Liver (tissue), 9 donors: ENCODE data around the gene ERAL1. TPM values are rescaled to one million over a fixed set of nuclear protein-coding genes. Genes with fewer than 3 reads are reported as not detected.

ENCODE experiments used
- DNase-seq: peaks from one replicate; pipeline ENCODE4 v3.0.0-alpha.2; 2017; ENCODE audit warnings: low spot score
- H3K27ac ChIP-seq, 2 donors: one replicate each; pipeline ENCODE4 v1.7.0; 2013; ENCODE audit warnings: inconsistent platforms in 2 of 2, low read length in 2 of 2, control low read depth in 1 of 2, low read depth in 1 of 2, mild to moderate bottlenecking in 1 of 2
- H3K27me3 ChIP-seq, 4 donors: one replicate each; pipeline versions ENCODE4 v1.6.1 to v1.7.0; 2013; ENCODE audit warnings: low read length in 3 of 4, inconsistent platforms in 1 of 4, mild to moderate bottlenecking in 1 of 4, moderate library complexity in 1 of 4; ENCODE audit not compliant: control insufficient read depth in 4 of 4, insufficient read depth in 4 of 4
- H3K36me3 ChIP-seq, 4 donors: one replicate each; pipeline versions ENCODE4 v1.6.1 to v1.7.0; 2013; ENCODE audit warnings: low read length in 3 of 4, mild to moderate bottlenecking in 3 of 4, low read depth in 1 of 4, moderate library complexity in 1 of 4; ENCODE audit not compliant: control insufficient read depth in 4 of 4, insufficient read depth in 3 of 4
- H3K4me1 ChIP-seq, 4 donors: one replicate each; pipeline versions ENCODE4 v1.6.1 to v1.7.0; 2013; ENCODE audit warnings: low read length in 3 of 4, mild to moderate bottlenecking in 3 of 4, moderate library complexity in 1 of 4; ENCODE audit not compliant: control insufficient read depth in 4 of 4, insufficient read depth in 4 of 4
- H3K4me3 ChIP-seq, 3 donors: one replicate each; pipeline versions ENCODE4 v1.6.1 to v1.7.0; 2013; ENCODE audit warnings: low read length in 3 of 3, control low read depth in 1 of 3, low read depth in 1 of 3, mild to moderate bottlenecking in 1 of 3
- H3K9ac ChIP-seq, 2 donors: one replicate each; pipeline ENCODE4 v1.7.0; 2013; ENCODE audit warnings: low read length in 2 of 2, mild to moderate bottlenecking in 2 of 2, moderate library complexity in 2 of 2, control low read depth in 1 of 2, low read depth in 1 of 2
- H3K9me3 ChIP-seq, 4 donors: one replicate each; pipeline versions ENCODE4 v1.6.1 to v1.7.0; 2013; ENCODE audit warnings: low read length in 3 of 4; ENCODE audit not compliant: control insufficient read depth in 4 of 4
- ATF3 ChIP-seq: IDR thresholded peaks from 2 replicates; pipeline ENCODE4 v1.6.1; 2016; ENCODE audit warnings: antibody characterized with exemption
- HNF4A ChIP-seq, 2 donors: conservative IDR thresholded peaks; 2 replicates each; pipeline ENCODE4 v1.6.1; 2016; ENCODE audit warnings: antibody characterized with exemption in 2 of 2, mild to moderate bottlenecking in 2 of 2
- HNF4G ChIP-seq: IDR thresholded peaks from 2 replicates; pipeline ENCODE4 v1.6.1; 2016; ENCODE audit warnings: antibody characterized with exemption
- JUND ChIP-seq, 2 donors: IDR thresholded peaks; 2 replicates each; pipeline ENCODE4 v1.6.1; 2016; ENCODE audit warnings: antibody characterized with exemption in 2 of 2
- MAX ChIP-seq: IDR thresholded peaks from 2 replicates; pipeline ENCODE4 v1.6.1; 2016; ENCODE audit warnings: antibody characterized with exemption
- NR2F2 ChIP-seq: IDR thresholded peaks from 2 replicates; pipeline ENCODE4 v1.6.1; 2016; ENCODE audit warnings: antibody characterized with exemption
- RAD21 ChIP-seq, 2 donors: IDR thresholded peaks; 2 replicates each; pipeline ENCODE4 v1.6.1; 2016; ENCODE audit warnings: antibody characterized with exemption in 2 of 2, mild to moderate bottlenecking in 2 of 2
- REST ChIP-seq: IDR thresholded peaks from 2 replicates; pipeline ENCODE4 v1.6.1; 2016; ENCODE audit warnings: antibody characterized with exemption, mild to moderate bottlenecking
- RXRA ChIP-seq, 2 donors: IDR thresholded peaks; 2 replicates each; pipeline ENCODE4 v1.6.1; 2017 to 2018; ENCODE audit warnings: antibody characterized with exemption in 2 of 2, mild to moderate bottlenecking in 1 of 2
- TAF1 ChIP-seq: conservative IDR thresholded peaks from 2 replicates; pipeline ENCODE4 v1.6.1; 2016; ENCODE audit warnings: antibody characterized with exemption, mild to moderate bottlenecking
- YY1 ChIP-seq: IDR thresholded peaks from 2 replicates; pipeline ENCODE4 v1.6.1; 2016; ENCODE audit warnings: antibody characterized with exemption, mild to moderate bottlenecking
- ZBTB33 ChIP-seq: IDR thresholded peaks from 2 replicates; pipeline ENCODE4 v1.6.1; 2016; ENCODE audit warnings: antibody characterized with exemption
- WGBS: extraction: QIAGEN DNeasy Blood & Tissue Kit; methylation state at CpG from one replicate; pipeline ENCODE4 v1.1.7; 2013; 5-methylcytosine and 5-hydroxymethylcytosine counted together
- polyA plus RNA-seq, 2 donors: library from polyadenylated mRNA; stranded (reverse) in 1 of 2; unstranded in 1 of 2; fragments of 200-250 nt in 1 of 2; fragments of >200 nt in 1 of 2; fragmentation: Nextera tagmentation in 1 of 2; extraction: Ambion mirVana in 1 of 2; gene quantifications; one replicate each; pipeline versions ENCODE4 v1.2.1 to v1.2.3, GENCODE V29; 2013 to 2015
- total RNA-seq, 2 donors: library from RNA; depleted of rRNA; stranded (reverse); fragments of >200 nt; gene quantifications; one replicate each; pipeline ENCODE4 v1.2.3, GENCODE V29; 2014
- donor health status: healthy.
- donor health status: healthy.
- donor health status: healthy.
- donor health status: healthy.
- donor health status: healthy.

ERAL1 gene
- total and polyA plus RNA-seq, 4 donors, result 17.3 to 34.5 (median 29.5) TPM

- DNase-seq, result no peak
Observed at GRCh38 chr17:28881533-28882056, 26.8 kb downstream of the ERAL1 start.

GRCh38 chr17:28882154-28882895, 27.5 kb downstream of the ERAL1 start:
- 96% methylated on average over 18 of the region's 18 CpGs for WGBS

More at GRCh38 chr17:28881533-28882056, 26.8 kb downstream of the ERAL1 start:
- H3K4me3 ChIP-seq, result no peak overlapping the region
- no peak overlapping the region for H3K27ac ChIP-seq
- TF ChIP-seq TAF1, result no peak
- no peak for TF ChIP-seq ATF3
- no peak for TF ChIP-seq RAD21 (IDR thresholded peaks at IDR 0.05)
- no peak for TF ChIP-seq ZBTB33
- TF ChIP-seq RXRA (IDR thresholded peaks at IDR 0.05), result no peak
- TF ChIP-seq HNF4A (conservative IDR thresholded peaks at IDR 0.05), result no peak
- no peak for TF ChIP-seq JUND (IDR thresholded peaks at IDR 0.05)
- TF ChIP-seq MAX, result no peak
- WGBS, result 97% methylated on average over 17 of the region's 17 CpGs
- peaks cover 37 to 71% (median 45%) of the 10 kb centered on the region in 4 donors for H3K36me3 ChIP-seq
- no peak overlapping the region for H3K9ac ChIP-seq
- H3K9me3 ChIP-seq, result no peaks in the 10 kb centered on the region
- no peaks in the 10 kb centered on the region for H3K27me3 ChIP-seq
- no peaks in the 10 kb centered on the region for H3K4me1 ChIP-seq

More at GRCh38 chr17:28882154-28882895, 27.5 kb downstream of the ERAL1 start:
- H3K9me3 ChIP-seq, result no peaks in the 10 kb centered on the region
- no peak overlapping the region for H3K9ac ChIP-seq
- DNase-seq, result no peak
- H3K4me1 ChIP-seq, result no peaks in the 10 kb centered on the region
- H3K36me3 ChIP-seq, result peaks cover 37 to 71% (median 45%) of the 10 kb centered on the region in 4 donors
- TF ChIP-seq REST (no peak), TAF1 (no peak), YY1 (no peak), ATF3 (no peak), NR2F2 (no peak), RAD21 (IDR thresholded peaks at IDR 0.05) (no peak), HNF4G (no peak), JUND (IDR thresholded peaks at IDR 0.05) (no peak)
- no peaks in the 10 kb centered on the region for H3K27me3 ChIP-seq
- H3K4me3 ChIP-seq, result no peak overlapping the region
- no peak overlapping the region for H3K27ac ChIP-seq
